ENCODE results near the gene GRB10.
"Not testable (repeated sequence)": the region's sequence is repeated elsewhere in the genome, so short reads cannot be mapped to it uniquely, and the experiment has no call there.

Gene GRB10

DNA sequence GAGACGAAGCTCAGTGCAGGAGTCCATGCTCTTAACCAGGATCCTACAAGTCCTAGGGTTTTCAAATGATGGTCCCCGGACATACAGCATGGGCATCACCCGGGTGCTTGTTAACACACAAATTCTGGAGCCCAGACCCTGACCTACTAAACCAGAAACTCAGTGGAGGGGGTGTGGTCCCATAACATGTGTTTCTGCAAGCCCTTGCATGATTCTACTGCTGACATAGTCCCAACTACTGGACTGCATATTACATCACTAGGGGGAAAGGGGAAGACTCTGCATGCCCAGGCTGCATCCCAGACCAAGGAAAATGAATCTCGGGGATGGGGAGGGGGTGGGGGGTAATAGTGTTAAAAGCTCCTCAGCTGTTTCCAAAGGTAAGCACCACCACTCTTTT lies 40.3 kb downstream of the GRB10 start:
- DNase-seq, result no peak

DNA sequence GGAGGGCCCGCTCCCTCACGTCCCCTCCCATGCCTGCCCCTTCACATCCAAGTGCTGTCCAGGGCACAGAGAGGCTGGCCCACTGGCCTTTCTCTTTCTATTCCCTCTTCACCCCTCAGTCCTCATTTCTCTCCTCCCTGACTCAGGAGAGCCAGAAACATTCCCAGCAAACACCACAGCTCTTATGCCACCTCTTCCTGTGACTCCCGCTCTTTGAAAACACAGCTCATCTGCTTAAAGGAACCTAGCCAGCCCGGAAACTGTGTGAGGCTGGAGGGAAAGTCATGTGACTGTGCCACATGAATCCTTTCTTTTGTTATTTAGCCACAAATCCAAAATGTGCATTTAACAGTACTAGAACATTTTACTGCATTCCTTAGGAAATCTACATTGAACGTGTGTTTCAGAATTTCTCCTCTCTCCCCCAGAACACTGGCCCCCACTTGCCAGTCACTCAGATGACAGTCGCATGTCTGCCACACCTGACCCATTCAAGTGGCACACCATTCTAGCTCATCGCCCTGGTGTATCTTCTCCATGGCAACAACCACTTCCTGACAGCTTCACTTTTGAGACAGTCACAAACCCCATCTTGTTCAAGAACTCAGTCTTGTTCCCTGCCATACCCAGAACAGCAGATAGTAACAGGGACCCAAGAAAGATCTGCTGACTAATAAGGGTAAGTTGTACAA lies 42.8 kb downstream of the GRB10 start:
- DNase-seq, result no peak

- no peak for DNase-seq
Observed at GRCh38 chr7:50738932-50739331, 43.8 kb downstream of the GRB10 start.

DNA sequence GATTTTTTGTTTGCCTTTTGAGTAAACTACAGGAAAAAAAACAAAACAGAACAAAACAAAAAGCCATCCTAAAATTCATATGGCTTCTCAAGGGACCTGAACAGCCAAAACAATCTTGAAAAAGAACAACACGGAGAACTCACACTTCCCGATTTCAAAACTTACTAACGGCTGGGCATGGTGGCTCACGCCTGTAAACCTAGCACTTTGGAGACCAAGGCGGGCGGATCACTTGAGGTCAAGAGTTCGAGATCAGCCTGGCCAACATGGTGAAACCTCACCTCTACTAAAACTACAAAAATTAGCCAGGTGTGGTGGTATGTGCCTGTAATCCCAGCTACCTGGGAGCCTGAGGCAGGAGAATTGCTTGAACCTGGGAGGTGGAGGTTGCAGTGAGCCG lies 46.9 kb downstream of the GRB10 start:
- not testable (repeated sequence) for DNase-seq

GRCh38 chr7:50735333-50735732 lies 47.4 kb downstream of the GRB10 start:
- DNase-seq, result no peak

GRCh38 chr7:50734246-50734645 lies 48.5 kb downstream of the GRB10 start:
- DNase-seq, result no peak

DNA sequence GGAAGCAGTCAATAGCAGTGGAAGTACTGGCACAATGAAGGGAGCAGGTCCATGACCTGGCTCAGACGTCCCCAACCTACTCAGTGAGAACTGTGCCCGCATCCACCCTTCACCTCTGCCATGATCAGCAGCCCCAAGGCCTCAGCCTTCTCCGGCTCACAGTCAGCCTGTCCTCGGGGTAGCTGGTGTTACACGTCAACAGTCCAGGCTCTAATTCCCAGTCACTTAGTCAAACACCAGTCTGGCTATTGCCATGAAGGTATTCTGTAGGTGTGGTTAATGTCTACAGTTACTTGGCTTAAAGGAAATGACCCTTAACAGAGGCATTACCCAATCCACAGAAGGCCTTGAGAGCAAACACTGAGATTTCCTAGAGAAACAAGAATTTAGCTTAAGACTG lies 49.1 kb downstream of the GRB10 start:
- DNase-seq, result no peak

DNA sequence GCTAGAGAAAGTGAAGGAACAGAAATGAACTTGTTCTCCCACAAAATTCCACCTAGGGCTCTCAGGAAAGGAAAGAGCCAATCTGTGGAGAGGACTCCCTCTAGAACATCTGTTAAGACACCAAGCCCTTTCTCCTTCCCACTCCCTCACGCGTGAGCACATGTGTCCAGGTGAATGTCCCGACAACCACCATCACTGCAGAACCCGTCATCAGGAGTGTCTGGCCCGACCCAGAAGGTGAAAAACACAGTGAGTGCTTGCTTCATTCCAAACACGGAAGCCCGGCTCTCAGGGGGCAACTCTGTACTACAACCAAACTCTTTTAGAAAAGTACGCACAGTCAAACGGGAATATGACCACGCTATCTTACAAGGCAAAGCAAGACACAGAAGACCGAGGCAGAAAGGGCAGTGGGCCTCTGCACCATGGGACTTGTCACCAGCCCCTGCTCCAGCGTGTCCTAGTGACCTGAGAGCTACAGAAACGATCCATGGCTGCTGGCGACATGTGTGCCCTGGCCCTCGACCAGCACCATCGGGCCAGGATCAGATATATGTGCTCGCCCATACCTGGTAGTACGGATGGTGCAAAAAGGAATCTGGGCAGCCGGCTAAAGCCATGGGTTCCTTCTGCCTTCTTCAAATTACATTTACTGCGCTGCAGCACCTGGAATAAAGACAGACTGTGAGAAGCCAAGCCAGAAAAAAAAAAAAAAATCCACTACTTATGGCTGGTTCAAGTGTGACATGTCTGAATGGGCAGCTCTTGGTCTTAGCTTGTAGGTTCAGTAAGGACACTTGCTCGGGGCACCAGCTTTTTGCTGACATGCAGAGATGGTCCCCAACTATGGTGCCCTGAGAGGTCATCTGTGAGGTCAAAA lies 50.8 kb downstream of the GRB10 start:
- no peak for DNase-seq

DNA sequence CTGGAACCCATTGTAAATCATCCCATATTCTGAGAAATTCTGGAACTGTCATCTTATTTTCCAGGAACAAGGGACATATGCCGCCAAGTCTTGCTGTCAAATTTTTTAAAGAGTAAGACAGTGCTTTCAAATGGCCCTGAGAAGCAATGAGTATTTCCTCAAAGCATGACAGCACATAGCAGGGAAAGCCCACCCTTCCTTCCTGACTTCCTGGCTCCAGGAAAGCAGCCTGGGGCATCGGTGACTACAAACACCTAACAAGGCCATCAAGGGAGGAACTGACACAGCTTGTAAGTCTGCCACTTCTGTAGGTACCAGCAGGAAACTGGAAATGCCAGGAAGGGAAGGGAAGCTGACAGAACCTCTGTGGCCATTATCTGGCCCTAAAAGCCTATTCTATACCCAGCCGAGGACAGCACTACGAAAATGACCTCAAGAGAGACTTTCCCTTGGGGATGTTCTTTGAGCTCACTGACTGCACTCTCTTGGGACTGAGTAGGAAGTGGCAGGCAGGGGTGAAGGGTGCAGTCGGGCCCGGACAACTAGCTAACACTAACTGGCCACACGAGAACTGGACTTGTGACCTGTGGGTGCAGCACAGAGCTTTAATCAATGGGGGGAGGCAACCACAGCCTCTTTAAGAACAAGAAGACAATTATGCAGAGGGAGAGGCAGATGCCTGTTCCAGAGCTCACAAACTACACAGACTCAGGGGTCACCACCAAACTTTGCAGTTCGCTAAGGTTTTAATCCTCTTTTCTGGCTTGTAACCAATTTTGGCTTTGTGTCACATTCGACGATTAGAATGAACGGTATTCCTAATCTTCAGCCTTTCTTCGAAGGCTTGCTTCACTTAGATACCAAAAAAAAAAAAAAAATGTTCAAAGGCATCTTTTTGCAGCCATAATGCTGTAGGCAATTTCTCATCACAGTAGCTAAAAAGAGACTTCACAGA lies 52.0 kb downstream of the GRB10 start:
- DNase-seq, result no peak

- no peak for DNase-seq
Observed at GRCh38 chr7:50729962-50730361, 52.7 kb downstream of the GRB10 start.

- DNase-seq, result no peak
Observed at GRCh38 chr7:50728184-50728583, 54.5 kb downstream of the GRB10 start.

DNA sequence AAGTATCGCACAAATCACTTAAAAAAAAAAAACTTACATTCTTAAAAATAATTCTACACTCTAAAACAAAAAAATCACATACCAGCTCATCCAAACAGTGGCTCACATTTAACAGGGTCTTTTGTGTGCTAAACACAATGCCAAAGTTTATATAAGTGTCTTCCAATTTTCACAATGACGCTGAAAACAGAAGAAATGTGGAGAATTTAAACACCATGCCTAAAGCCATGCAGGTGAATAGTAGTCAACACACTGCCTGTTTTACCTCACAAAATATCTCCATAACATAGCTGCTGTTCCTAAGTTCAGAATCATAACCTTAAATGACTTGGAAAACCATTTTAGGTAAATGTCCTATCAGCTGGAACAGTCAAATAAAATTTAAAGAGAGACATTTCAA lies 55.0 kb downstream of the GRB10 start:
- no peak for DNase-seq

DNA sequence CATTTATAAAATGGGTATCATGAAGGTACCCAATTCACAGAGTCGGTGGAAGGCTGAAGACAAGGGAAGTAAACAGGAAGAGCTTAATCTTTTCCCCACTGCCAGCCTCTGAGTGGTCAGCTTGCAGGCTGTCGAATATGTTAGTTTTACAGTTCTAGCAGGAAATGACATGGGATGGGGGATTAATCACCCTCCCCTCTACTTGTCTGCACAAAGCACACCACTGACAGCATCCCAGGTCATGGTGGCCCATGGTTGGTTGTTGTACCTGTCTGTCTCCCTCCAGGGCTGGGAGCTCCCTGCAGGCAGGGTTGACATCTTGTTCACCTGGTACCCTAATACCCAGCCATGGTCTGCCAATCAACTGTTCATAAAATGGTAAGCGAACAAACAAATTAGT lies 55.6 kb downstream of the GRB10 start:
- no peak for DNase-seq

- DNase-seq, result no peak
Observed at GRCh38 chr7:50725774-50726173, 56.9 kb downstream of the GRB10 start.

GRCh38 chr7:50724526-50725520 lies 57.9 kb downstream of the GRB10 start:
- DNase-seq, result no peak

- DNase-seq, result no peak
Observed at GRCh38 chr7:50723888-50724287, 58.8 kb downstream of the GRB10 start.

DNA sequence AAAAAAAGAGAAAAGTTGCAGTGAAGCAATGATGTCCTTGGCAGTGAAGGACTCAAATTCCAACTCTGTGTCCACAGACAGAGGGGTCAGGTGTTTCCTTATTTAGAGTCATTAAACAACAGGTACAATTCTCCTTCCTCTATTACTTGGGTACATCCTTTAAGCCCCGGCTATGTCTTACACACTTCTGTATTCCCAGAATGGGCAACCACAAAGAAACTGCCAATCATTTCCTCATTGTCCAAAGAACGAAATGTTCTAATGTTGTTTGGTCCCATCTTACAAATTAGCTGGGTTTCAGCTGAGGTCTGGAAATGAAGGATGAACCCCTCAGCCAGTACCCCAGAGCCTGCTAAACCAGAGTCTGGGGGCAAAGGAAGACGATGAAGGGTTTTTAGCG lies 59.5 kb downstream of the GRB10 start:
- DNase-seq, result no peak

DNA sequence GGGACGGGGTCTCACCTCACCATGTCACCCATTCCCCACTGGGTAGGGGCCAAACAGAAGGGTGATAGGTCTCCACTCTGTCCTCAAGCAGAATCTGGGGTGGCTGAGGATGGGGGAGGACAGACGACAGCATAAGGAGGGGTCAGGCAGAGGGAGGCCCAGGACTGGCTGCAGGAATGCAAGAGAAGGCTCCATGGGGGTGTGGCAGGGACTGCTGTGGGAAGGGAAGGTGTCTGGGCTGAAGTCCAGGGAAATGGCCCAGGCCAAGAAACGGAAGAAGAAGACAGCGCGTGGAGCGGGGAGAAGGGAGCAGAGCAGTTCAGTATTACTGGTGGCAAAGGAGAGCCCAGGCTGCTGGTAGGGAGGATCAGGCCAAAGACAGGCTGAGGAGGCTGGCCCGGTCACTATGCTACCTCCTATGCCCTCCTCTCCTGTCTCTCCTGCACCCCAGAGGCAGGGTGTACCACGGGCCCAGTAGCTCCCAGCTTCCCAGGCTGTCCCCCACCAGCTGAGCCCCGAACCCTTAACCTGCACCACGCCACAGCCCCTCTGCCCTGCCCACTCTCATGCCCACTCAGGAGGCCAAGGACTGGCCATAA lies 60.9 kb downstream of the GRB10 start:
- no peak for DNase-seq

DNA sequence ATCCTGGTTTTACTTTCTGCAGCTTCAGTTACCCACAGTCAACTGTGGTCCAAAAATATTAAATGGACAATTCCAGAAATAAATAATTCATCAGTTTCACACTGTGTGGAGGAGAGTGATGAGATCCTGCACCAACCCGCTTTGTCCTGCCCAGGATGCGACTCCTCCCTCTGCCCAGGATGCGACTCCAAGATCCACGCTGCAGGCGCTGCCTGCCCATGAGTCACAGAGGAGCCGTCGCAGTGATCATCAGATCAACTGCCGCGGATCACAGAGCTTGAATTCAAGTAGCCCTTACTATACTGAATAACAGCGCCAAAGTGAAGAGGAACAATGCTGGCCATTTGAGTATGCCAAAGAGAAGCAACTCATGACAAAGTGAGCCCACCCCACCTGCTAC lies 61.5 kb downstream of the GRB10 start:
- DNase-seq, result no peak

DNA sequence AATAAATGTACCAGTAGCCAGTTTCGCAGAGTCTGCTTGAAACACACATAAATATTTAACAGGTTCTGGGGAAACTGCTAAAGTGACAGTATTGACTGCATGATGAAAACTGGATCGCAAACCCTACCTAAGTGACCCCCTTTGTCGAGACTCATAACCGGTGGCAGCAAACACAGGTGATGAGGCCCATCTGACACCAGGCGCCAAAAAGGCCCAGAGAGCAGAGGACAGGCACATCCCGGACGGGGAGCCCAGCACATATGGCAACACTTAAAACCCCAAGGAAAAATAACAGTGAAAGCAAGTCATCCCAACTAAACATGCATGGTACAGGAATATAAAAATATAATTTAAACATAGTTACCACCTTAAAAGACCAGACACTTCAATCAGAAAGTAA lies 62.4 kb downstream of the GRB10 start:
- no peak for DNase-seq

- DNase-seq, result no peak
Observed at GRCh38 chr7:50718876-50719275, 63.8 kb downstream of the GRB10 start.

DNA sequence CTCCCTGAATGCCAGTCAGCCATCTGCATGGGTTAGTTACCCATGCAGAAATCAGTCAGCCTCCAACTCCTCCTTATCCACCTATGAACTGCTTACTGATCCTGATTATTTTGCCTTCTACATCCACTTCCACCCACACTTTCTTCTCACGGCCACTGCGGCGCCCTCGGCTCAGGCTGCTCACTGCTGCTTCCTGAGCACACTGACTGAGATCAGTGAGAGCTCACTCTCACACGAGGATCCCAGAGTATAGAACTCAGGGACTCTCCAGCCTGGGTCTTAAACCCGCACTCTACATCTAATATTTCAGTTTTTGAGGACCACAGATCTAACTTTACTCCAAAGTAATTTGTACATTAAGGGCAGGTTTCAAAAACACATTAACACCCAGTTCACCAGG lies 64.4 kb downstream of the GRB10 start:
- peak; percentile 4 for DNase-seq
